ENCODE results near the gene ADPRH.

- TF ChIP-seq ESRRA (CRISPR knock-in tag; IDR thresholded peaks at IDR 0.05; ENCODE audit: borderline replicate concordance) (no peak), CREB1 (CRISPR knock-in tag; IDR thresholded peaks at IDR 0.05) (no peak), FOXJ3 (CRISPR knock-in tag; IDR thresholded peaks at IDR 0.05; ENCODE audit: borderline replicate concordance) (no peak), E2F4 (CRISPR knock-in tag; IDR thresholded peaks at IDR 0.05; ENCODE audit: borderline replicate concordance, low read depth) (no peak), CTCF (IDR thresholded peaks at IDR 0.05) (no peak), CREM (CRISPR knock-in tag; IDR thresholded peaks at IDR 0.05) (no peak), AR (CRISPR knock-in tag; IDR thresholded peaks at IDR 0.05) (no peak), TP53 (CRISPR knock-in tag; IDR thresholded peaks at IDR 0.05) (no peak), NFE2L1 (CRISPR knock-in tag; IDR thresholded peaks at IDR 0.05) (no peak), ZNF219 (CRISPR knock-in tag; IDR thresholded peaks at IDR 0.05; ENCODE audit: borderline replicate concordance) (no peak), USF2 (CRISPR knock-in tag; IDR thresholded peaks at IDR 0.05) (no peak)
These were observed 19.8 kb upstream of the ADPRH start, which contains the start of gene CD80 for GRCh38 chr3:119559441-119559963.
